Epithelial cell of esophagus (primary cell): ENCODE data around the gene SLC4A11.

ENCODE experiments used
- DNase-seq: peaks from one replicate; pipeline ENCODE4 v3.0.0; 2010; ENCODE audit warnings: low read depth
- H3K4me3 ChIP-seq: 2 replicates; pipeline ENCODE4 v1.5.1; 2011; ENCODE audit warnings: mild to moderate bottlenecking, low read length, control low read depth
- CTCF ChIP-seq: IDR thresholded peaks from 2 replicates; pipeline ENCODE4 v1.5.1; 2011; ENCODE audit warnings: low read depth, mild to moderate bottlenecking, low read length, control low read depth, inconsistent platforms; ENCODE audit not compliant: insufficient read depth; ENCODE audit errors: missing control alignments

The SLC4A11 gene

GRCh38 chr20:3202965-3203314 is 36.0 kb downstream of the SLC4A11 start:
- no peak for DNase-seq
- peak overlapping the region; percentile 90 for H3K4me3 ChIP-seq
- no peak for TF ChIP-seq CTCF

GRCh38 chr20:3199976-3200755 is 38.8 kb downstream of the SLC4A11 start:
- no peak for TF ChIP-seq CTCF
- no peak for DNase-seq
- no peak overlapping the region for H3K4me3 ChIP-seq

- TF ChIP-seq CTCF = no peak
- DNase-seq = no peak
- no peak overlapping the region for H3K4me3 ChIP-seq
Observed at GRCh38 chr20:3199206-3199605, 39.8 kb downstream of the SLC4A11 start.

- no peak for TF ChIP-seq CTCF
- DNase-seq = no peak
- no peak overlapping the region for H3K4me3 ChIP-seq
Observed at GRCh38 chr20:3195590-3196237, 43.3 kb downstream of the SLC4A11 start.

GRCh38 chr20:3194617-3195280 is 44.2 kb downstream of the SLC4A11 start:
- TF ChIP-seq CTCF = no peak
- no peak for DNase-seq
- H3K4me3 ChIP-seq = no peak overlapping the region

- TF ChIP-seq CTCF = no peak
- no peak for DNase-seq
- H3K4me3 ChIP-seq = no peak overlapping the region
Observed at GRCh38 chr20:3193806-3194616, 45.0 kb downstream of the SLC4A11 start.
